Endothelial cell of umbilical vein (primary cell): ENCODE data around the gene RAD51B. TPM values are rescaled to one million over a fixed set of nuclear protein-coding genes. Genes with fewer than 3 reads are reported as not detected.

ENCODE experiments used
- BruUV-seq: library from RNA; stranded (reverse); fragments of 400-500 nt; replicated peaks from 2 replicates; lab custom pipeline; 2021; lab: Mats Ljungman, UMichigan
- CTCF ChIA-PET: fragments of 300-600, 350-600 bp; sonication (Branson Sonifier 250); formaldehyde crosslinking; loops from one replicate; lab custom pipeline; 2021; ENCODE audit warnings: antibody characterized with exemption, inconsistent platforms; lab: Charles Lee
- POLR2A ChIA-PET: fragments of 300-600, 350-600 bp; sonication (Branson Sonifier 250); formaldehyde crosslinking; loops from one replicate; lab custom pipeline; 2021; ENCODE audit warnings: antibody characterized with exemption, inconsistent platforms; lab: Charles Lee
- DNase-seq: peaks from one replicate; pipeline ENCODE4 v3.0.0-alpha.2; 2011; ENCODE audit warnings: low read depth, low spot score
- FAIRE-seq: peaks from 2 replicates; lab custom pipeline; 2011; peaks lifted over from hg19 to GRCh38; lab: Jason Lieb, UNC
- H2AFZ ChIP-seq: 2 replicates; pipeline ENCODE4 v1.6.0; 2012; ENCODE audit warnings: low read depth, low read length, control low read depth, inconsistent platforms
- H3K27ac ChIP-seq: 2 replicates; pipeline ENCODE4 v1.5.1; 2011; ENCODE audit warnings: low read depth, mild to moderate bottlenecking, control low read depth, low read length, moderate library complexity; ENCODE audit not compliant: insufficient read depth
- H3K27me3 ChIP-seq, 2 experiments: 2 replicates each; pipeline versions ENCODE4 v1.6.0 to v1.6.1; 2011; ENCODE audit warnings: low read length in 2 of 2, mixed read lengths in 1 of 2; ENCODE audit not compliant: control insufficient read depth in 2 of 2, insufficient read depth in 2 of 2
- H3K36me3 ChIP-seq, 2 experiments: 2 replicates in 1 of 2; 3 replicates in 1 of 2; pipeline ENCODE4 v1.5.1; 2011; ENCODE audit warnings: low read length in 2 of 2, mild to moderate bottlenecking in 1 of 2, moderate library complexity in 1 of 2; ENCODE audit not compliant: control insufficient read depth in 2 of 2, insufficient read depth in 2 of 2; ENCODE audit errors: extremely low read depth in 1 of 2
- H3K4me1 ChIP-seq: 3 replicates; pipeline ENCODE4 v1.5.1; 2011; ENCODE audit warnings: mild to moderate bottlenecking, low read length; ENCODE audit not compliant: control insufficient read depth, insufficient read depth; ENCODE audit errors: extremely low read depth
- H3K4me2 ChIP-seq: 2 replicates; pipeline ENCODE4 v1.6.1; 2011; ENCODE audit warnings: low read length, control low read depth, mixed read lengths; ENCODE audit not compliant: insufficient read depth
- H3K4me3 ChIP-seq, 3 experiments: fragments of 200-600 bp in 1 of 3; sonication (generic), shearing (Covaris generic) in 1 of 3; replicated peaks in 1 of 3; 2 replicates each; pipeline ENCODE4 v1.5.1; 2011 to 2016; ENCODE audit warnings: control low read depth in 3 of 3, low read length in 3 of 3, mild to moderate bottlenecking in 2 of 3, inconsistent platforms in 1 of 3, low read depth in 1 of 3, moderate library complexity in 1 of 3; ENCODE audit not compliant: insufficient read depth in 1 of 3
- H3K79me2 ChIP-seq: 2 replicates; pipeline ENCODE4 v1.6.0; 2012; ENCODE audit warnings: low read length, inconsistent platforms; ENCODE audit not compliant: control insufficient read depth, insufficient read depth
- H3K9ac ChIP-seq: replicated peaks from 2 replicates; pipeline ENCODE3; 2011; ENCODE audit warnings: low read length, control low read depth; ENCODE audit not compliant: insufficient read depth; ENCODE audit errors: extremely low read depth
- H3K9me1 ChIP-seq: replicated peaks from 3 replicates; pipeline ENCODE4 v1.6.0; 2011; ENCODE audit warnings: mild to moderate bottlenecking, low read length; ENCODE audit not compliant: control insufficient read depth, insufficient read depth; ENCODE audit errors: extremely low read depth
- H3K9me3 ChIP-seq: replicated peaks from 2 replicates; pipeline ENCODE4 v1.5.1; 2012; ENCODE audit warnings: low read length, inconsistent platforms; ENCODE audit not compliant: control insufficient read depth, insufficient read depth
- H4K20me1 ChIP-seq: replicated peaks from 2 replicates; pipeline ENCODE3; 2011; ENCODE audit warnings: mild to moderate bottlenecking, low read length; ENCODE audit not compliant: control insufficient read depth, insufficient read depth; ENCODE audit errors: extremely low read depth
- EZH2 ChIP-seq: IDR thresholded peaks from 2 replicates; pipeline ENCODE4 v1.6.1; 2012; ENCODE audit warnings: borderline replicate concordance, low read depth, mild to moderate bottlenecking, moderate library complexity, low read length, inconsistent platforms; ENCODE audit not compliant: severe bottlenecking
- FOS ChIP-seq: IDR thresholded peaks from 2 replicates; pipeline ENCODE4 v1.6.1; 2011; ENCODE audit warnings: mild to moderate bottlenecking, low read length, moderate library complexity, borderline replicate concordance; ENCODE audit not compliant: insufficient read depth
- GATA2 ChIP-seq: IDR thresholded peaks from 2 replicates; pipeline ENCODE4 v1.7.0; 2011; ENCODE audit warnings: low read depth, mild to moderate bottlenecking, moderate library complexity, mixed read lengths, low read length; ENCODE audit not compliant: insufficient read length, insufficient read depth
- JUN ChIP-seq: IDR thresholded peaks from 2 replicates; pipeline ENCODE4 v1.6.1; 2011; ENCODE audit warnings: borderline replicate concordance, low read depth; ENCODE audit not compliant: insufficient read length, insufficient read depth
- MYC ChIP-seq: IDR thresholded peaks from one replicate; pipeline ENCODE4 v1.6.1; 2011; ENCODE audit warnings: mild to moderate bottlenecking, low read depth, low read length
- POLR2A ChIP-seq: IDR thresholded peaks from 2 replicates; pipeline ENCODE4 v1.6.1; 2012; ENCODE audit warnings: low read depth, mild to moderate bottlenecking, control low read depth, low read length
- POLR2AphosphoS5 ChIP-seq: IDR thresholded peaks from 2 replicates; pipeline ENCODE4 v1.6.1; 2012; ENCODE audit warnings: low read depth, mild to moderate bottlenecking, control low read depth, low read length, moderate library complexity; ENCODE audit not compliant: insufficient read depth
- dilution Hi-C: fragments of 300-500 bp; cut with MboI; formaldehyde crosslinking; loops from one replicate; pipeline ENCODE4 v1.15.0; 2019; ENCODE audit warnings: low sequenced_read_pairs; ENCODE audit not compliant: extremely low pct_ligation_motif_present
- intact Hi-C: fragments of 100-400 bp; cut with micrococcal nuclease; formaldehyde crosslinking; loops from one replicate; pipeline ENCODE4 v1.10.0; 2022
- polyA plus RNA-seq, 4 experiments: library from polyadenylated mRNA; depleted of rRNA in 3 of 4; stranded (reverse) in 3 of 4; unstranded in 1 of 4; fragments of >200 nt; gene quantifications; 2 replicates each; pipeline versions ENCODE4 v1.2.1 to v1.2.3, GENCODE V29; 2011 to 2012; ENCODE audit warnings: missing spikeins in 1 of 4
- total RNA-seq: library from RNA; stranded (reverse); gene quantifications from 2 replicates; pipeline ENCODE4 v1.2.3, GENCODE V29; 2021
- TF ChIP-seq, protein P1 (sequence below): IDR thresholded peaks from 2 replicates; pipeline ENCODE4 v1.6.1; 2011; ENCODE audit not compliant: insufficient read depth, insufficient read length
- TF ChIP-seq, protein P2 (sequence below), 2 donors: IDR thresholded peaks; 1 replicate in 1 of 2; 2 replicates in 1 of 2; pipeline ENCODE4 v1.5.1; 2011; ENCODE audit warnings: low read length in 2 of 2, mild to moderate bottlenecking in 2 of 2, moderate library complexity in 2 of 2, control low read depth in 1 of 2, inconsistent platforms in 1 of 2, low read depth in 1 of 2; ENCODE audit not compliant: insufficient read depth in 1 of 2; ENCODE audit errors: extremely low read depth in 1 of 2

The RAD51B gene
- total and polyA plus RNA-seq, 2 donors (not counting 3 experiments of a cell fraction or from before 2014, with no cell fraction given) = 3.9 to 19.0 TPM

DNA sequence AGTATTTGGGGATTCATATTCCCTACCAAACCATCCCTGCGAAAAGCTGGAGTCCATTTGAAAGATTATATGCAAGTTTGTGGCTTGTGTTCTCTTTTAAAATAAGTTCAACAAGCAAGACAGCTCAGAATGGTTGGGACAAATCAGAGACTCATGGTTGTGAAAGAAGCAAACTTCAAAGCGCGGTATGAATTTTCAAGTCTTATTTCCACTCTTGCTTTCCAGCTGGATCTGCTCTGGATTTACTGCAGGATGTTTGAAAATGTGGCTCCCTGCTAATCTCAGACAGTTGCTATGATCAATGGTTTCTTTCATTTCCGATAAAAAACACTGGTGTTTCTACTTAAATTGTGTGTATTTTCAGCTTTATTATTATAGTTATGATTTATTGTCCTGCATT, 477.5 kb downstream of the RAD51B start:
- no peaks in the 10 kb centered on the region for H3K9me3 ChIP-seq
- TF ChIP-seq POLR2AphosphoS5 = no peak
- TF ChIP-seq, protein P1, sequence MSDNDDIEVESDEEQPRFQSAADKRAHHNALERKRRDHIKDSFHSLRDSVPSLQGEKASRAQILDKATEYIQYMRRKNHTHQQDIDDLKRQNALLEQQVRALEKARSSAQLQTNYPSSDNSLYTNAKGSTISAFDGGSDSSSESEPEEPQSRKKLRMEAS = no peak
- TF ChIP-seq GATA2 = no peak
- no peak for TF ChIP-seq FOS
- TF ChIP-seq JUN = no peak
- no peak for TF ChIP-seq MYC
- H4K20me1 ChIP-seq = no peaks in the 10 kb centered on the region
- DNase-seq (no peak), FAIRE-seq (peak; percentile 31)
- H3K9ac ChIP-seq = no peak overlapping the region
- CTCF ChIA-PET = interaction anchor here (0.9 to 2.3 kb wide), 9 partner anchors 11 to 519 kb away, joined by 3 to 30 read pairs (median 4); no protein-coding TSS in a partner anchor
- POLR2A ChIA-PET = interaction anchor here (0.6 kb wide), 1 partner anchor 160 kb away, joined by 3 read pairs; no protein-coding TSS in a partner anchor
- H3K4me3 ChIP-seq = no peak overlapping the region
- H3K36me3 ChIP-seq = no peaks in the 10 kb centered on the region
- peaks cover 15% of the 10 kb centered on the region for H3K4me1 ChIP-seq
- no peaks in the 10 kb centered on the region for H3K9me1 ChIP-seq
- H2AFZ ChIP-seq = no peak overlapping the region
- no peak overlapping the region for H3K27ac ChIP-seq
- H3K27me3 ChIP-seq = no peaks in the 10 kb centered on the region
- intact Hi-C loops = no loop called here
- no TSS peak for BruUV-seq
- no peak overlapping the region for H3K4me2 ChIP-seq
- dilution Hi-C loops = no loop called here
- no peaks in the 10 kb centered on the region for H3K79me2 ChIP-seq

- POLR2A ChIA-PET = interaction anchor here (0.5 kb wide), 1 partner anchor 10 kb away, joined by 11 read pairs; no protein-coding TSS in a partner anchor
- no peak overlapping the region for H2AFZ ChIP-seq
- dilution Hi-C loops = no loop called here
- no peaks in the 10 kb centered on the region for H3K79me2 ChIP-seq
- H3K9ac ChIP-seq = no peak overlapping the region
- peak; percentile 85 for FAIRE-seq
- no TSS peak for BruUV-seq
- intact Hi-C loops = loop anchor here (1.0 kb wide), 3 partner anchors 354 to 518 kb away; no protein-coding TSS in a partner anchor
- CTCF ChIA-PET = interaction anchor here (0.7 to 2.3 kb wide), 38 partner anchors 8 to 518 kb away, joined by 3 to 30 read pairs (median 4); partner anchors contain the start of gene ZFP36L1
- TF ChIP-seq POLR2A = no peak
- TF ChIP-seq JUN = no peak
- TF ChIP-seq EZH2 = no peak
- no peak for TF ChIP-seq FOS
- TF ChIP-seq, protein P2, sequence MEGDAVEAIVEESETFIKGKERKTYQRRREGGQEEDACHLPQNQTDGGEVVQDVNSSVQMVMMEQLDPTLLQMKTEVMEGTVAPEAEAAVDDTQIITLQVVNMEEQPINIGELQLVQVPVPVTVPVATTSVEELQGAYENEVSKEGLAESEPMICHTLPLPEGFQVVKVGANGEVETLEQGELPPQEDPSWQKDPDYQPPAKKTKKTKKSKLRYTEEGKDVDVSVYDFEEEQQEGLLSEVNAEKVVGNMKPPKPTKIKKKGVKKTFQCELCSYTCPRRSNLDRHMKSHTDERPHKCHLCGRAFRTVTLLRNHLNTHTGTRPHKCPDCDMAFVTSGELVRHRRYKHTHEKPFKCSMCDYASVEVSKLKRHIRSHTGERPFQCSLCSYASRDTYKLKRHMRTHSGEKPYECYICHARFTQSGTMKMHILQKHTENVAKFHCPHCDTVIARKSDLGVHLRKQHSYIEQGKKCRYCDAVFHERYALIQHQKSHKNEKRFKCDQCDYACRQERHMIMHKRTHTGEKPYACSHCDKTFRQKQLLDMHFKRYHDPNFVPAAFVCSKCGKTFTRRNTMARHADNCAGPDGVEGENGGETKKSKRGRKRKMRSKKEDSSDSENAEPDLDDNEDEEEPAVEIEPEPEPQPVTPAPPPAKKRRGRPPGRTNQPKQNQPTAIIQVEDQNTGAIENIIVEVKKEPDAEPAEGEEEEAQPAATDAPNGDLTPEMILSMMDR (IDR thresholded peaks at IDR 0.05; ENCODE audit: extremely low read depth in 1 of 2, insufficient read depth in 1 of 2, low read depth in 1 of 2, low read length in 2 of 2) = peak; percentile 18 to 43
- no peak for TF ChIP-seq MYC
- no peak overlapping the region for H3K4me3 ChIP-seq
- H4K20me1 ChIP-seq = no peaks in the 10 kb centered on the region
- no peaks in the 10 kb centered on the region for H3K27me3 ChIP-seq
- no peak overlapping the region for H3K4me2 ChIP-seq
- no peaks in the 10 kb centered on the region for H3K9me3 ChIP-seq
- H3K4me1 ChIP-seq = peaks cover 10% of the 10 kb centered on the region
- no peaks in the 10 kb centered on the region for H3K9me1 ChIP-seq
- peak; percentile 58 for DNase-seq
- no peaks in the 10 kb centered on the region for H3K36me3 ChIP-seq
- no peak overlapping the region for H3K27ac ChIP-seq
Measured at GRCh38 chr14:68297876-68298468, 478.4 kb downstream of the RAD51B start.
